ENCODE measurements around the gene CD180. TPM values are rescaled to one million over a fixed set of nuclear protein-coding genes. Genes with fewer than 3 reads are reported as not detected.
A peak's percentile ranks its signal among the peaks of the same experiment; 100 is the strongest.

The CD180 gene
- total RNA-seq, 1 donor from 2014 or later, result not detected

- DNase-seq (ENCODE audit: low read depth in 2 of 2), result no peak
These were observed 17.4 kb upstream of the CD180 start for GRCh38 chr5:67214036-67214435.

GRCh38 chr5:67211926-67212325 is 15.3 kb upstream of the CD180 start:
- no peak for DNase-seq (ENCODE audit: low read depth in 2 of 2)

- DNase-seq (ENCODE audit: low read depth in 2 of 2), result peak; percentile 78 to 80
These were observed 12.7 kb upstream of the CD180 start for GRCh38 chr5:67209141-67209771.

GRCh38 chr5:67208403-67208802 is 11.8 kb upstream of the CD180 start:
- no peak for DNase-seq (ENCODE audit: low read depth in 2 of 2)

GRCh38 chr5:67206929-67207328 is 10.3 kb upstream of the CD180 start:
- peak in 1 of 2 donors; percentile 42 for DNase-seq (ENCODE audit: low read depth in 2 of 2)

- DNase-seq (ENCODE audit: low read depth in 2 of 2), result no peak
These were observed 9.9 kb upstream of the CD180 start for GRCh38 chr5:67206461-67206860.

- no peak for DNase-seq (ENCODE audit: low read depth in 2 of 2)
These were observed 9.4 kb upstream of the CD180 start for GRCh38 chr5:67205981-67206380.

GRCh38 chr5:67204821-67205220 is 8.2 kb upstream of the CD180 start:
- no peak for DNase-seq (ENCODE audit: low read depth in 2 of 2)

- no peak for DNase-seq (ENCODE audit: low read depth in 2 of 2)
These were observed 7.1 kb upstream of the CD180 start for GRCh38 chr5:67203701-67204074.

GRCh38 chr5:67202828-67203227 is 6.2 kb upstream of the CD180 start:
- DNase-seq (ENCODE audit: low read depth in 2 of 2), result no peak

GRCh38 chr5:67201897-67202549 is 5.4 kb upstream of the CD180 start:
- DNase-seq (ENCODE audit: low read depth in 2 of 2), result no peak

- no peak for DNase-seq (ENCODE audit: low read depth in 2 of 2)
These were observed 4.4 kb upstream of the CD180 start for GRCh38 chr5:67200809-67201562.

GRCh38 chr5:67199859-67200258 is 3.3 kb upstream of the CD180 start:
- DNase-seq (ENCODE audit: low read depth in 2 of 2), result no peak

GRCh38 chr5:67198917-67199316 is 2.3 kb upstream of the CD180 start:
- DNase-seq (ENCODE audit: low read depth in 2 of 2), result no peak

- no peak for DNase-seq (ENCODE audit: low read depth in 2 of 2)
These were observed 937 bp upstream of the CD180 start for GRCh38 chr5:67197536-67197935.

GRCh38 chr5:67195406-67196275 is 958 bp downstream of the CD180 start:
- no peak for DNase-seq (ENCODE audit: low read depth in 2 of 2)

GRCh38 chr5:67194166-67194565 is 2.4 kb downstream of the CD180 start:
- no peak for DNase-seq (ENCODE audit: low read depth in 2 of 2)

- DNase-seq (ENCODE audit: low read depth in 2 of 2), result no peak
These were observed 3.2 kb downstream of the CD180 start for GRCh38 chr5:67193439-67193807.

- DNase-seq (ENCODE audit: low read depth in 2 of 2), result no peak
These were observed 3.7 kb downstream of the CD180 start for GRCh38 chr5:67192719-67193438.

GRCh38 chr5:67190861-67191260 is 5.7 kb downstream of the CD180 start:
- DNase-seq (ENCODE audit: low read depth in 2 of 2), result no peak

GRCh38 chr5:67190410-67190809 is 6.2 kb downstream of the CD180 start:
- DNase-seq (ENCODE audit: low read depth in 2 of 2), result no peak

Data from dermis microvascular lymphatic vessel endothelial cell (primary cell).